MCF 10A (cell line): ENCODE results near the gene CMTR2. TPM values are rescaled to one million over a fixed set of nuclear protein-coding genes. Genes with fewer than 3 reads are reported as not detected.

Source experiments
- BruUV-seq: library from RNA; stranded (reverse); fragments of 400-500 nt; replicated peaks from 2 replicates; lab custom pipeline; 2021; lab: Mats Ljungman, UMichigan
- CTCF ChIA-PET: fragments of 300-600 bp; sonication (Branson Sonifier 250); formaldehyde crosslinking; extraction: SDS; loops from one replicate; lab custom pipeline; 2021; ENCODE audit warnings: antibody characterized with exemption, inconsistent platforms; lab: Yijun Ruan, JAX
- POLR2A ChIA-PET: fragments of 300-600, 350-650 bp; sonication (Branson Sonifier 250); formaldehyde crosslinking; extraction: SDS; loops from one replicate; lab custom pipeline; 2020; ENCODE audit warnings: antibody characterized with exemption, inconsistent platforms; lab: Yijun Ruan, JAX
- DNase-seq: peaks from one replicate; pipeline ENCODE4 v3.0.0-alpha.2; 2018; ENCODE audit not compliant: unreplicated experiment
- H3K27ac Mint-ChIP-seq: one replicate; pipeline ENCODE4 v1.8.0; 2022; ENCODE audit warnings: mild to moderate bottlenecking, low read depth, mixed read lengths; ENCODE audit not compliant: unreplicated experiment
- H3K27me3 Mint-ChIP-seq: one replicate; pipeline ENCODE4 v1.8.0; 2022; ENCODE audit warnings: mixed read lengths; ENCODE audit not compliant: insufficient read depth, unreplicated experiment
- H3K36me3 Mint-ChIP-seq: one replicate; pipeline ENCODE4 v1.8.0; 2022; ENCODE audit warnings: mild to moderate bottlenecking, moderate library complexity, mixed read lengths; ENCODE audit not compliant: insufficient read depth, unreplicated experiment
- H3K4me1 Mint-ChIP-seq: one replicate; pipeline ENCODE4 v1.8.0; 2022; ENCODE audit warnings: mixed read lengths; ENCODE audit not compliant: insufficient read depth, unreplicated experiment
- H3K4me3 Mint-ChIP-seq: one replicate; pipeline ENCODE4 v1.8.0; 2022; ENCODE audit warnings: mild to moderate bottlenecking, moderate library complexity, mixed read lengths; ENCODE audit not compliant: unreplicated experiment
- H3K9me3 Mint-ChIP-seq: one replicate; pipeline ENCODE4 v1.8.0; 2022; ENCODE audit warnings: mixed read lengths; ENCODE audit not compliant: unreplicated experiment
- intact Hi-C: fragments of 100-400 bp; cut with micrococcal nuclease; formaldehyde crosslinking; loops from 2 replicates; pipeline ENCODE4 v1.14.1; 2022
- total RNA-seq: library from RNA; stranded (reverse); gene quantifications from 2 replicates; pipeline ENCODE4 v1.2.3, GENCODE V29; 2022
- TF ChIP-seq, protein P1 (sequence below): fragments of 200-600 bp; IDR thresholded peaks from one replicate; pipeline ENCODE4 v1.8.0; 2022; ENCODE audit warnings: antibody characterized with exemption, mild to moderate bottlenecking; ENCODE audit not compliant: unreplicated experiment

CMTR2 gene
- total RNA-seq, 1 experiment from 2014 or later, result 25.6 TPM

DNA sequence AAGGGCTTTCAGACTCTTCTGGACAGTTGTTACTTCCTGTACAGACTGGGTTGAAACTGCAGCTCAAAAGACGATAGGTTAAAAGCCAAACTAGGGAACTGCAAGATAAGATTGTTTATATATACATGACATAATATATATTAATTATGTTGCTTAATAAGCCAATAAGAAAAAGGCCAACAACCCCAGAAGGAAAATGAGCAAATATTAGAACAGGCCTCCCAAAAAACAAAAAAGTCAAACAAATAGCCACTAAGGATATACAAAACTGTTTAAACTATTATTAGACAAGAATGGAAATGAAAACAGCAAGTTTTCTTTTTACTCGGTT, 495 bp upstream of the CMTR2 start:
- Mint-ChIP-seq H3K36me3 (peaks cover 25% of the 10 kb centered on the region), H3K4me3 (peak overlapping the region; percentile 82), H3K9me3 (no peaks in the 10 kb centered on the region), H3K27me3 (peaks cover 26% of the 10 kb centered on the region), H3K4me1 (peaks cover 14% of the 10 kb centered on the region), H3K27ac (peak overlapping the region; percentile 88)
- intact Hi-C loops, result no loop called here
- TF ChIP-seq, protein P1, sequence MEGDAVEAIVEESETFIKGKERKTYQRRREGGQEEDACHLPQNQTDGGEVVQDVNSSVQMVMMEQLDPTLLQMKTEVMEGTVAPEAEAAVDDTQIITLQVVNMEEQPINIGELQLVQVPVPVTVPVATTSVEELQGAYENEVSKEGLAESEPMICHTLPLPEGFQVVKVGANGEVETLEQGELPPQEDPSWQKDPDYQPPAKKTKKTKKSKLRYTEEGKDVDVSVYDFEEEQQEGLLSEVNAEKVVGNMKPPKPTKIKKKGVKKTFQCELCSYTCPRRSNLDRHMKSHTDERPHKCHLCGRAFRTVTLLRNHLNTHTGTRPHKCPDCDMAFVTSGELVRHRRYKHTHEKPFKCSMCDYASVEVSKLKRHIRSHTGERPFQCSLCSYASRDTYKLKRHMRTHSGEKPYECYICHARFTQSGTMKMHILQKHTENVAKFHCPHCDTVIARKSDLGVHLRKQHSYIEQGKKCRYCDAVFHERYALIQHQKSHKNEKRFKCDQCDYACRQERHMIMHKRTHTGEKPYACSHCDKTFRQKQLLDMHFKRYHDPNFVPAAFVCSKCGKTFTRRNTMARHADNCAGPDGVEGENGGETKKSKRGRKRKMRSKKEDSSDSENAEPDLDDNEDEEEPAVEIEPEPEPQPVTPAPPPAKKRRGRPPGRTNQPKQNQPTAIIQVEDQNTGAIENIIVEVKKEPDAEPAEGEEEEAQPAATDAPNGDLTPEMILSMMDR, result no peak
- CTCF ChIA-PET, result interaction anchor here (0.9 to 1.0 kb wide), 2 partner anchors 14 to 22 kb away, joined by 3 to 4 read pairs; no protein-coding TSS in a partner anchor
- BruUV-seq, result no TSS peak
- POLR2A ChIA-PET, result interaction anchor here (0.7 to 1.5 kb wide), 5 partner anchors 9 to 488 kb away, joined by 3 to 9 read pairs (median 3); partner anchors contain the start of gene VAC14
- DNase-seq, result no peak

DNA sequence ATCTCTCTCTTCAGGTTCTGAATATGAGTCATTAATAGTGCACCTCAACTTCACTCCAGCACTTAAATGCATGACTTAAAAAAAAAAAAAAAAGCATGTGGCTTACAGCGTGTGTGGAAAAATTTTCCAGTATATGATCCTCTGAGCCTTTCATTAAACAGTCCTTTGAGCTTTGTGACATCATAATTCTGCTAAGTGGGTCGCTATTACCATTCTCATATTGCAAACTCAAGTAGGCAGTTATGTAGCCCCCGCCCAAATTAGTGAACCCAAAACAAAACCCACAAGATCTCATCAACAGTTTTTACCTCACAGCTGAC, 672 bp downstream of the CMTR2 start:
- peaks cover 37% of the 10 kb centered on the region for H3K36me3 Mint-ChIP-seq
- H3K27me3 Mint-ChIP-seq, result peaks cover 24% of the 10 kb centered on the region
- ChIA-PET POLR2A (interaction anchor here (0.7 to 1.5 kb wide), 4 partner anchors 50 to 487 kb away, joined by 3 to 9 read pairs (median 4); partner anchors contain the start of gene VAC14), CTCF (interaction anchor here (0.6 to 1.3 kb wide), 4 partner anchors 22 to 314 kb away, joined by 3 read pairs; partner anchors contain the start of gene CALB2)
- TF ChIP-seq, protein P1, result no peak
- no peak for DNase-seq
- intact Hi-C loops, result no loop called here
- peaks cover 8% of the 10 kb centered on the region for H3K4me1 Mint-ChIP-seq
- BruUV-seq, result no TSS peak
- no peaks in the 10 kb centered on the region for H3K9me3 Mint-ChIP-seq
- peak overlapping the region; percentile 88 for H3K27ac Mint-ChIP-seq
- peak overlapping the region; percentile 82 for H3K4me3 Mint-ChIP-seq

DNA sequence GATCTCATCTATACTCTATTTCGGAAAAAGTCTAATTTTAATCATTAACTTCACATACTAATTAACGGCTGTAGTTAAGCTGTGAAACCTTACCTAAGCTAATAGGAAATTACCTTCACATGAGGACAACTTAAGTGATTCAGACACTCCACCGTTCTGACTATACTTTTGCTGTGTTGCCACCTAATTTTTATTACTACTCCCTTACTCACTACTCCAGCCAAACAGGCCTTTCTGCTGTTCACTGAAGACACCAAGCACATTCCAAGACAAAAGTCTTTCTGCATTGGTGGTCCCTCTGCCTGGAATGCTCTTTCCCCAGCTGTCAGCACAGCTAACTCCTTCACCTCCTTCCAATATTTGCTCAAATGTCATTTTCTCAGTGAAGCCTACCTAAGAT, 1.3 kb downstream of the CMTR2 start:
- TF ChIP-seq, protein P1, result no peak
- Mint-ChIP-seq H3K27me3 (peaks cover 18% of the 10 kb centered on the region), H3K27ac (peak overlapping the region; percentile 88), H3K4me1 (peaks cover 8% of the 10 kb centered on the region), H3K9me3 (no peaks in the 10 kb centered on the region), H3K36me3 (peaks cover 41% of the 10 kb centered on the region), H3K4me3 (peak overlapping the region; percentile 82)
- no TSS peak for BruUV-seq
- CTCF ChIA-PET, result interaction anchor here (0.7 to 1.3 kb wide), 4 partner anchors 23 to 314 kb away, joined by 3 to 4 read pairs (median 3); partner anchors contain the start of gene CALB2
- POLR2A ChIA-PET, result interaction anchor here (1.3 kb wide), 1 partner anchor 484 kb away, joined by 4 read pairs; no protein-coding TSS in a partner anchor
- intact Hi-C loops, result no loop called here
- no peak for DNase-seq

DNA sequence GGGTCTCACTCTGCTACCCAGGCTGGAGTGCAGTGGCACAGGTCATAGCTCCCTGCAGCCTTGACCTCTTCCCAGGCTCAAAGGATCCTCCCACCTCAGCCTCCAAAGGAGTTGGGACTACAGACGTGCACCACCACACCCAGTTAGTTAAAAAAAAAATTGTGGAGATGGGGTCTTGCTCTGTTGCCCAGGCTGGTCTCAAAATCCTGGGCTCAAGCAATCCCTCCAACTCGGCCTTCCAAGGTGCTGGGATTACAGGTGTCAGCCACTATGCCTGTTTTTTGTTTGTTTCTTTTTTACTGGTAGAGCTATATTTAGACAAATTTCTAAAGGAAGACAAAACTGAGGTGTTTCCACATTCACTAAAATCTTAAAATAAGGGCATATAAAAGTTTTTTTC, 1.7 kb downstream of the CMTR2 start:
- H3K9me3 Mint-ChIP-seq, result no peaks in the 10 kb centered on the region
- intact Hi-C loops, result no loop called here
- ChIA-PET CTCF (interaction anchor here (0.8 to 1.3 kb wide), 3 partner anchors 23 to 71 kb away, joined by 3 to 4 read pairs (median 3); partner anchors contain the start of gene CALB2), POLR2A (no interaction called here)
- peaks cover 8% of the 10 kb centered on the region for H3K4me1 Mint-ChIP-seq
- peaks cover 44% of the 10 kb centered on the region for H3K36me3 Mint-ChIP-seq
- TF ChIP-seq, protein P1, result no peak
- no TSS peak for BruUV-seq
- peak overlapping the region; percentile 82 for H3K4me3 Mint-ChIP-seq
- DNase-seq, result no peak
- H3K27me3 Mint-ChIP-seq, result peaks cover 13% of the 10 kb centered on the region
- H3K27ac Mint-ChIP-seq, result no peak overlapping the region
